NCI-H1694 treated with DMSO at 0.1 percent for 48 hours (cell line): ENCODE data around the gene NPAS3.

Source experiments
- DNase-seq: peaks from one replicate; lab custom pipeline; 2025; lab: John Stamatoyannopoulos, UW

Gene NPAS3

GRCh38 chr14:32938719-32939253 lies at the start of gene NPAS3:
Gene NPAS3, plus strand, starts transcription at chr14:32938879.
- no peak for DNase-seq

GRCh38 chr14:32896979-32897697 lies 41.5 kb upstream of the NPAS3 start:
- DNase-seq, result no peak

GRCh38 chr14:32897698-32898064 lies 41.0 kb upstream of the NPAS3 start:
- DNase-seq, result no peak

GRCh38 chr14:32898876-32899275 lies 39.8 kb upstream of the NPAS3 start:
- DNase-seq, result no peak

- no peak for DNase-seq
Measured at GRCh38 chr14:32900547-32900946, 38.1 kb upstream of the NPAS3 start.

- DNase-seq, result no peak
Measured at GRCh38 chr14:32905013-32905412, 33.7 kb upstream of the NPAS3 start.

GRCh38 chr14:32906672-32907071 lies 32.0 kb upstream of the NPAS3 start:
- DNase-seq, result no peak

- DNase-seq, result no peak
Measured at GRCh38 chr14:32908196-32909084, 30.2 kb upstream of the NPAS3 start.

- no peak for DNase-seq
Measured at GRCh38 chr14:32913725-32914124, 25.0 kb upstream of the NPAS3 start.

GRCh38 chr14:32914391-32914790 lies 24.3 kb upstream of the NPAS3 start:
- DNase-seq, result no peak

- DNase-seq, result no peak
Measured at GRCh38 chr14:32920696-32921276, 17.9 kb upstream of the NPAS3 start.

- DNase-seq, result no peak
Measured at GRCh38 chr14:32925439-32925838, 13.2 kb upstream of the NPAS3 start.

GRCh38 chr14:32932302-32932913 lies 6.3 kb upstream of the NPAS3 start:
- no peak for DNase-seq

GRCh38 chr14:32932914-32933628 lies 5.6 kb upstream of the NPAS3 start:
- no peak for DNase-seq

GRCh38 chr14:32933629-32934072 lies 5.0 kb upstream of the NPAS3 start:
- DNase-seq, result no peak

- peak; percentile 18 for DNase-seq
Measured at GRCh38 chr14:32934073-32934880, 4.4 kb upstream of the NPAS3 start.

- no peak for DNase-seq
Measured at GRCh38 chr14:32934881-32935633, 3.6 kb upstream of the NPAS3 start.

GRCh38 chr14:32939254-32940065 lies 781 bp downstream of the NPAS3 start:
- DNase-seq, result peak; percentile 32

GRCh38 chr14:32940066-32940651 lies 1.5 kb downstream of the NPAS3 start:
- peak; percentile 20 for DNase-seq
